GM19463 (cell line): ENCODE measurements around the gene HTR1E.
"Not testable (repeated sequence)": the region's sequence is repeated elsewhere in the genome, so short reads cannot be mapped to it uniquely, and the experiment has no call there.

Experiments used
- ATAC-seq: cut with Tn5 transposase; IDR thresholded peaks from one replicate; pipeline ENCODE4 v1.9.1; 2021; ENCODE audit warnings: mild to moderate bottlenecking, moderate library complexity; ENCODE audit not compliant: unreplicated experiment

The HTR1E gene

DNA sequence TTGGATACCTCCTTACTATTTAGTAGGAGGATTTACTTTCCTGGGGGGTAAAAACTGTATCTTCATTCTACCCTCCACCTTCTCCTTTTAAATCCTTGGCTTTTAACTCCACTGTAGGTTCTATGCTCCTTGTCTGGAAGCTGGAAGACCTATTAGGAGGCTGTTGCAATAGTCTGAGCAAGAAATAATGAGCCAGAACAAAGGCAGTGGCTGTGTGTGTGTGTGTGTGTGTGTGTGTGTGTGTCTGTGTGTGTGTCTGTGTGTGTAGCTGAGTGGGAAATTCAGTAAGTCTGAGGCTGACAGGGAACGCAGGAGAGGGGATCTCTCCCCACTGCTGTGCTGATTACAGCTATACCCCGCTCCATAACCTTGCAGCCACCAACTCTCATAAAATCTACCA lies 35.8 kb downstream of the HTR1E start:
- no peak for ATAC-seq

DNA sequence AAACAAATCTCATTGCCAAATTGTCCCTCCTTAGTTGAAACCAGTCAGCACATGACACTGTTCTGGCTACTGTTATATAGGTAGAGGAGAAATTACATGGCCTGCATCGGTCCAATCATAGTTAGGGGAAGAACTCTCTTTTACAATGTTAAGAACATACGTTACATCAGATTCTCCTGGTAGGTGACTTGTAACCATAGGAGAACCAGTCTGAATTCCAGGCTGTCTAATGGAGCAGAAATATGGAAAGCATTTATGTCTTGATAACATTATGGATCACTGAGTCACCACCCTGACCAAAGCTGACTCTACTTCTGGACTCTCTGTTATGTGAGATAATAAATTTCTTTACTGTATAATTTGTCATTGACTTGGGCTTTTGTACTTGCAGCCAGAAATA lies 40.9 kb downstream of the HTR1E start:
- ATAC-seq, result no peak

DNA sequence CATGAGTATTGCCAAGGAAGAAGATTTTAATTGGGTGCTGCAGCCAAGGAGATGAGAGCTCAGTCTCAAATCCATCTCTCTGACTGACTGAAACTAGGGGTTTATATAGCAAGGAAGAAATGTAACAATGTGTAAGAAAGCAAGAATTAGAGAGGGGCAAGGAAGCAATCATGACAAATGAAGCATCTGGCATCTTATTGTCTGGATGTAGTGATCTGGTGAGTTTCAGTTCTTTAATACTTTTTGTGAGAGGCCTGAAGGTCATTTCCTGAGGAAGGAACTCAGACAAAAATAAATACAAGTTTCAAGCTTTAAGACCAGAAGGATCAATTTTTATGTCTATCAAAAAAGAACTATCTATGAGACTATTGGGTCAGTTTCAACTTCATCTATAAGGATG lies 64.2 kb downstream of the HTR1E start:
- ATAC-seq, result no peak

DNA sequence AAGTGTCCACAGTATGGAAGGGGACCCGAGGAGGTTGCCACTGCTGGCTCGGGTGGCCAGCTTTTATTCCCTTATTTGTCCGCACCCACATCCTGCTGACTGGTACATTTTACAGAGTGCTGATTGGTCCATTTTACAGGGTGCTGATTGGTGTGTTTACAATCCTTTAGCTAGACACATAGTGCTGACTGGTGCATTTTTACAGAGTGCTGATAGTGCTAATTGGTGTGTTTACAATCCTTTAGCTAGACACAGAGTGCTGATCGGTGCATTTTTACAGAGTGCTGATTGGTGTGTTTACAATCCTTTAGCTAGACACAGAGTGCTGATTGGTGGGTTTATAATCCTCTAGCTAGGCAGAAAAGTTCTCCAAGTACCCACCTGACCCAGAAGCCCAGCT lies 65.1 kb downstream of the HTR1E start:
- ATAC-seq, result not testable (repeated sequence)

DNA sequence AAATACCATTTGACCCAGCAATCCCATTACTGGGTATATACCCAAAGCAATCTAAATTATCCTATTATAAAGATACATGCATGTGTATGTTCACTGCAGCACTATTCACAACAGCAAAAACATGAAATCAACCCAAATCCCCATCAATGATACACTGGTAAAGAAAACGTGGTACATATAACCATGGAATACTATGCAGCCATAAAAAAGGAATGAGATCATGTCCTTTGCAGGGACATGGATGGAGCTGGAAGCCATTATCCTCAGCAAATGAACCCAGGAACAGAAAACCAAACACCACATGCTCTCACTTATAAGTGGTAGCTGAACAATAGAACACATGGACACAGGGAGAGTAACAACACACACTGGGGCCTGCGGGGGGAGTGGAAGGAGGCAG lies 69.2 kb downstream of the HTR1E start:
- ATAC-seq, result not testable (repeated sequence)

DNA sequence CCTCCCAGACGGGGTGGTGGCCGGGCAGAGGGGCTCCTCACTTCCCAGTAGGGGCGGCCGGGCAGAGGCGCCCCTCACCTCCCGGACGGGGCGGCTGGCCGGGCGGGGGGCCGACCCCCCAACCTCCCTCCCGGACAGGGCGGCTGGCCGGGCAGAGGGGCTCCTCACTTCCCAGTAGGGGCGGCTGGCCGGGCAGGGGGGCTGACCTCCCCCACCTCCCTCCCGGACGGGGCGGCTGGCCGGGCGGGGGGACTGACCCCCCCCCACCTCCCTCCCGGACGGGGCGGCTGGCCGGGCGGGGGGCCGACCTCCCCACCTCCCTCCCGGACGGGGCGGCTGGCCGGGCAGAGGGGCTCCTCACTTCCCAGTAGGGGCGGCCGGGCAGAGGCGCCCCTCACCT lies 72.3 kb downstream of the HTR1E start:
- ATAC-seq, result not testable (repeated sequence)

DNA sequence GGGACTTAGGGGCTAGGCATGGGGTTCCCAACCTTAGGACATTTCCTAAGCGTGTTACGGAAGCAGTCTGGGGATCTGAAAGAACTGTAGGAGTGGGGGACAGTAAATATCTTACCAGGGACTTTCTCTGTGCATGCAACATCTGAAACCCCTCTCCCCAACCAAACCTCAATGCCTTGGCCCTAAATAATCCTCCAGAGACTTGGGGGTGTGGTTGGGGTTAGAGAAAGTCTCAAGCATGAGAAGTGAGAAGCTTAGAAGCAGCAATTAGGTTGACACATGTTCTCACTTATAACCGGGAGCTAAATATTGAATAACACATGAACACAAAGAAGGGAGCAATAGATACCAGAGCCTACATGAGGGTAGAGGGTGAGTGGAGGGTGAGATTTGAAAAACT lies 74.7 kb downstream of the HTR1E start:
- ATAC-seq, result no peak

DNA sequence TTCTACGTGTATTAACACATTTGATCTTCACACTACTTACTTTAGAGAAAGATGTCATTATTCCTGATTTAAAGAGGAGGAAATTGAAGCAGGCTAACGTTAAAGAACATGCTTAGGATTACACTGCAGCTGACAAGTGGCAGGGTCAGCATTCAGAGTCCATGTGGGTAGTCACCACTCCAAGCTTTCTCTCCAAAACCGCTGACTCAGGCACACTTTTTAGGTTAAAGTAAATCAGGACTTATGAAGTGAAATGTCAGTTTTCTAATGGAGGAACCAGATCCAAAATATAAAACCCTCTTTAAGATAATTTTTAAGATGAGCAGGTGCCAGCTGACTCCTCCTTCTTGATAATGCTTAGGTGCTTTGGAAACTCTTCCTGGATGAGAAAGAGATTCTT lies 75.4 kb downstream of the HTR1E start:
- ATAC-seq, result no peak

DNA sequence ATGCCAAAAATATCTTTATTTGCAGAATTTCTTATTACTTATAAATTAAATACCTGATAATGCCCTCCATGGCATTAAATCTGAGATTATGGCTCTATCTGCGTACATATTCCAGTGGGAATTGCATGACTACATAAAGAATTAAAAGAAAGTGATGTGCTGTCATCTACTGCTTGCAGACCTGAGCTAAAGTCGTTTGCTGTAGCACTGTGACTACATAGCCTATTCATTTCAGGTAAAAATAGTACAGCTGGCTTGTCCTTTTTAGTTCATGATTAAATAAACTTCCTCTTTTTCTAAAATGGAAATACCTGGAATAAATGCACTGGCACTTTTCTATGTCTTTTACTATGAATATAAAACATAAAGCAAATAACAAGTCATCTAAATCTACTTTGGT lies 79.4 kb downstream of the HTR1E start:
- no peak for ATAC-seq

DNA sequence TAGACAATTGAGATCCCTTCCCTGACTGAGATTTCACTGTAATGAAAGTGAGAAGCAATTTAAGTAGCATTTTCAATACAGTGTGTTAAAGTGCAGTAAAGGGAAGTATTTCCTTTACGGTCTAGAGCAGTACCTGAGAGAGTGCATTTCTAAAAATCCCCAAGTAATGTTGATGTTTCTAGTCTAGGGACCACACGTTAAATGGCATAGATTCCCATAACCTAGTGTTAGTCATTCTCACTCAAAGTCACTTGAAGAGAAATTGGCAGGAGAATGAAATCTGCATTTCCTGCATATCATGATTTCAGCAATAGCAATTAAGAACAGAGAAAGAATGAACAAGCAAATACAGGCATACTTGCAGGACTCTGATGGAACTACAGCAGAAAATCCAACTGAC lies 89.7 kb downstream of the HTR1E start:
- no peak for ATAC-seq

DNA sequence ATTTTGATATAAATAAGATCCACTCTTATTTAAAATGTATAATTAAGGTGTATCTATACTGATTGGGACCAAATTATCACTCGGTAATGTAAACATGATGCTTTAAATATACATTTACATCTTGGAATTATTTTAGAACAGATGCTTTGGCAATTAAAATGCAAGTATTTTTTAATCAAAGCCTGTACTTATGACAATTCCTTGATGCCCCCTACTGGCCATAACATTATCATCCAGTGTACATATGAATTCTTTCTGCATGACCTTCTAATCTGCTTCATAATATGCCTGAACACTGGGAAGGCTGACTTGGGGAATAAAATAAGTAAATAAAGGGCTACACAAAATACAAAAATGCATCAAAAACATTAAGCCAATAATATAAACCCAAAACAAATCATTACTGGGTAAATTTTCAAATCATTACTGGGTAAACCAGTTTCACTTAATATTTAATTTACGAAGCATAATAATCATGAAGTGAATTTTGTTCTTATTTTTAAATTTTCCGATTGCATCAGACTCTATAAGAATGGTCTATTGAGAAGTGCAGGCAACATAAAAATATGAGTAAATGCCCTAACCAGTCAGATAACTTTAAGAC lies 92.5 kb downstream of the HTR1E start:
- ATAC-seq, result no peak

DNA sequence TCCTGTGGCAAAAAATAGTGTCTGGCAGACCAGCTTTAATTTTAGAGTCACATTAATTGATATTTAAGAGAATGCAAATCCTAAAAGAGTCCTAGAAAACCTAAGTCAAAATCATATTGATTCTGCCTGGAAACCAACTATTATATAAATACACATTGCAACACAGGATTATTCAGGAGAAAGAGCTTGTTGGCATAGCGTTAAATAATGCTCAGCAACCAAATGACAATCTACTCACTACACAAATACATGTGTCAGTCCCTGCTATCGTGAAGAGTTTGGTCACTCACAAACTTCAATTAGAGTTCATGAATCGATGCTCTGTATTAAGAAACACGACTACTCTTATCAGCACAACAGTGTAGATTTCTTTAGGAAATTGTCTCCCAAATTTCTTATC lies 103.4 kb downstream of the HTR1E start:
- no peak for ATAC-seq

DNA sequence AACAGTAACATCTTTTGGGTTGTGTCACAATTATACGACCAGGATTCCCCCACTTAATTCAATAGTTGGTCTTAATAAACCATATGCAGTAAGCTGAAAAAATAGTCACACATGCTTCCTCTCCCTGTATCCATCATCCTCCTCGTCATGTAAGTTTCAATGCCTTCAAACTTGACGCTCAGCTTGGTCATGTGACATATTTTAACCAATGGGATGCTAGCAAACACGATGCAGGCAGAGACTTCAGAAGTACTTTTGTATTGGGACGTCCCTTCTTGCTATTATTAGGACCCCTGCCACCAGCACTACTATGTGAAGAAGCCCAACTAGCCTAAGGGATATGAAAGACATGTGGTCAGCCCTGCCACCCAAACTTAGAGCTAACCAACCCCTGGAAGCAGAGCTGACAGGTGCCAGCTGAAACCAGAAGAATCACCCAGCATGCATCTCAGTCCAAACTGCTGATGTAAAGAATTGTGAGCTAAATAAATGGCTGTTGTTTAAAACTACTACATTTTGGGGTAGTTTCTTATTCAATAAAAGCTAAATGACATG lies 108.3 kb downstream of the HTR1E start:
- ATAC-seq, result no peak

DNA sequence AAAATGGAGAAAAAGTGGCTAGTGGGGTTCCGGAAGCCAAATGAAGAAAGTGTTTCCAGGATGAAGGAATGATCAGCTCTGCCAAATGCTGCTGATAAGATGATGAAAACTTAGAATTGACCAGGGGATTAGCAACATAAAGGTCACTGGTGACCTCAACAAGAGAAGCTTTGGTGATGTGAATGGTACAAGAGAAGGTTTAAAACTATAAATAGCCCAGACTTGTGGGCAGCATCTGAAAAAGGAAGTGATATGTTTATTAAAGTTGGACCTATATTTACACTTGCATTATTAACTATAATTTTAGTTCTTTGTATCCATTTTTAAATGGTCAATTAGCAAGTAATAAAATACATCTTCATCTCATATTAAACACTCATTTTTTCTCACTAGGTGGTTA lies 112.5 kb downstream of the HTR1E start:
- ATAC-seq, result no peak

DNA sequence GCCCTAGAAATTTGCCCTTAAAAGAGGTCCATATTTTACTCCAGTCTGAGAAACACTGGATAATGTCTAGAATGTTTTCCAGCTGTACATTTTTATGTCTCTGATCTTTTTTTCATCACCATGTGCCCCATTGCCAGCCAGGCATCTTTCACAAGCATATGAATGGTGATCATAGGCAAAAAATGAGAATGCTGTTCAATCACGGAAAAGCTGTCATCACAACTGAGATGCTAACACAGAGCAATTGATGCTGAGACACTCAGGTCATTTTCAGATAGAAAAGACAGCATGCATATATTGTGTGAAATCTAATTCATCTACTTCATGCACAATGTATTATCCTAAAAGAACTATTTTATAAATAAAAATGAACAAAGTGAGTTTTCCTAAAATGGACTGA lies 116.0 kb downstream of the HTR1E start:
- no peak for ATAC-seq

DNA sequence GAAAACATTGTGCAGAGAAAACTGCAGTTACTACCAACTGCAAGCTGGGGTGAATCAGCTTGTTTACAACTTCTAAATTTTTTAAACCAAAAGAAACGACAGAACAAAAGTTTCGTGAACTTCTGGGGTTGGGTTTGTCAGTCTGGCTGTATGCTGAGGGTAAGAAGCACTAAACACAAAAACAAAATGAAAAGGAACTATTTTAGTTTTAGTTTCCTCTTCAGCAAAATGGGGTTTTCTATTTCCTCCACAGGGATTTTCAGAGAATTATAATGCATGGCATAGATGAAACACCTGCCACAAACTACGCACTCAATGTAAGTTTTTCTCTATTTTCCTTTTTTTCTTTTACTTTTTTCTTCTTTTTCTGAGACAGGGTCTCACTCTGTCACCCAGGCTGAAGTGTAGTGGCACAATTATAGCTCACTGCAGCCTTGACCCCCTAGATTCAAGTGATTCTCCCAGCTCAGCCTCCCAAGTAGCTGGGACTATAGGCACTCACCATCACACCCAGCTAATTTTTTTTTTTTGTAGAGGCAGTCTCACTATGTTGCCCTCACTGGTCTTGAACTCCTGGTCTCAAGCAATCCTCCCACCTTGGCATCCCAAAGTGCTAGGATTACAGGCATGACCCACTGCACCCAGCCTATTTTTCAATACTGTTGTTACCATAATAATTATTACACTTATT lies 117.0 kb downstream of the HTR1E start:
- no peak for ATAC-seq

DNA sequence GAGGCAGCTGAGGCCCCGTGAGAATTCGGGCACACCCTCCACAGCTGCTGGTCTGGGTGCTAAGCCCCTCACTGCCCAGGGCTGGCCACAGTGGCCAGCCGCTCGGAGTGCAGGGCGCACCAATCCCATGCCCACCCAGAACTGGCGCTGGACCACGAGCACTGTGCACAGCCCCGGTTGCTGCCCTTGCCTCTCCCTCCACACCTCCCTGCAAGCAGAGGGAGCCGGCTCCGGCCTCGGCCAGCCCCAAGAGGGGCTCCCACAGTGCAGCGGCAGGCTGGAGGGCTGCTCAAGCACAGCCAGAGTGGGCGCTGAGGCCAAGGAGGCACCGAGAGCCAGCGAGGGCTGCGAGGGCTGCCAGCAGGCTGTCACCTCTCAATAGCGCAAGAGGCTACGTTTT lies 122.6 kb downstream of the HTR1E start:
- ATAC-seq, result no peak

DNA sequence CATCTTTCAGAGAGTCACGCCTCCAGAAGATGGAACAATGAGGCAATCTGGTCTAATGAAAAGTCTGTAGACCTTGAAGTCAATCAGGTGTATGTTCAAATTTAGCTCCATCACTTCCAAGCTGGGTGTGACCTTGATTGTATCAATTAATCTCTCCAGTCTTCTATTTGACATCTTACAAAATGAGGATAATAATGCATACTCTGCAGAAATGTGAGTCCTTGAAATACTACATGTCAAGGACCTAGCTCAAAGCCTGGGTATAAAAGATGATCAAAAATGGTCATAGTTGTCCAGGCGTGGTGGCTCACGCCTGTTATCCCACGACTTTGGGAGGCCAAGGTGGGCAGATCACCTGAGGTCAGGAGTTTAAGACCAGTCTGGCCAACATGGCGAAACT lies 127.8 kb downstream of the HTR1E start:
- no peak for ATAC-seq
